Left lung (tissue), 10 donors: Measurements from ENCODE around the gene F10. TPM values are rescaled to one million over a fixed set of nuclear protein-coding genes. Genes with fewer than 3 reads are reported as not detected.

Source experiments
- ATAC-seq: fragments of 200-7000 bp; cut with Tn5 transposase; one replicate; pipeline ENCODE4 v1.9.1; 2020; ENCODE audit warnings: moderate library complexity
- DNase-seq, 4 donors: peaks; one replicate each; pipeline ENCODE4 v3.0.0-alpha.2; 2013 to 2020
- H3K27ac ChIP-seq, 2 donors: fragments of 200-600 bp; sonication (generic) in 1 of 2; one replicate each; pipeline versions ENCODE4 v1.5.0 to v1.8.0; 2020 to 2021
- H3K27me3 ChIP-seq, 2 donors: fragments of 200-600 bp; sonication (generic) in 1 of 2; one replicate each; pipeline versions ENCODE4 v1.5.0 to v1.8.0; 2020 to 2021
- H3K36me3 ChIP-seq, 2 donors: fragments of 200-600 bp; sonication (generic) in 1 of 2; one replicate each; pipeline versions ENCODE4 v1.5.0 to v1.8.0; 2020 to 2021
- H3K4me1 ChIP-seq, 2 donors: fragments of 200-600 bp; one replicate each; pipeline ENCODE4 v1.8.0; 2021
- H3K4me3 ChIP-seq, 2 donors: fragments of 200-600 bp; sonication (generic) in 1 of 2; one replicate each; pipeline versions ENCODE4 v1.5.0 to v1.8.0; 2020 to 2021; ENCODE audit warnings: mild to moderate bottlenecking in 1 of 2
- H3K9me3 ChIP-seq, 2 donors: fragments of 200-600 bp; sonication (generic) in 1 of 2; one replicate each; pipeline versions ENCODE4 v1.5.0 to v1.8.0; 2020 to 2021
- CTCF ChIP-seq, 2 donors: fragments of 200-600 bp; sonication (generic) in 1 of 2; IDR thresholded peaks; one replicate each; pipeline versions ENCODE4 v1.5.0 to v1.8.0; 2021; ENCODE audit warnings: antibody characterized with exemption in 2 of 2
- intact Hi-C, 2 donors: fragments of 100-400 bp; cut with DNase I; formaldehyde crosslinking; loops; one replicate each; pipeline versions ENCODE4 v1.11.2 to v1.14.2; 2022
- polyA plus RNA-seq, 6 donors: library from polyadenylated mRNA; unstranded; fragments of 120-200 nt; gene quantifications; one replicate each; pipeline ENCODE4 v1.2.1, GENCODE V29; 2013; ENCODE audit not compliant: insufficient read length in 6 of 6
- total RNA-seq, 2 donors: library from RNA; stranded (reverse); fragmentation: NEBNext Ultra II Directional; extraction: Animal tissue kit (Norgen Biotek cat#: 25700); gene quantifications; one replicate each; pipeline ENCODE4 v1.2.1, GENCODE V29; 2021
- donor health status: DM: no; HTN: yes; CAD: no.
- donor health status: DM: no; HTN: no; CAD: no.

The F10 gene
- total and polyA plus RNA-seq, 8 donors: 6.2 to 21.8 (median 15.1) TPM

GRCh38 chr13:113153810-113154748 lies 31.5 kb downstream of the F10 start:
- Histone ChIP-seq H3K36me3 (no peaks in the 10 kb centered on the region), H3K27me3 (peaks cover 0 to 25% of the 10 kb centered on the region in 2 donors), H3K4me1 (peaks cover 13 to 26% of the 10 kb centered on the region in 2 donors), H3K27ac (peak overlapping the region; percentile 68 to 77), H3K4me3 (peak overlapping the region; percentile 30 to 39), H3K9me3 (no peaks in the 10 kb centered on the region)
- ATAC-seq (peak; percentile 86), DNase-seq (peak; percentile 63 to 93 (median 79))
- intact Hi-C loops: no loop called here
- TF ChIP-seq CTCF (IDR thresholded peaks at IDR 0.05): no peak

- intact Hi-C loops: no loop called here
- H3K27ac ChIP-seq: no peak overlapping the region
- peaks cover 0 to 30% of the 10 kb centered on the region in 2 donors for H3K27me3 ChIP-seq
- ATAC-seq: no peak
- H3K36me3 ChIP-seq: no peaks in the 10 kb centered on the region
- H3K9me3 ChIP-seq: no peaks in the 10 kb centered on the region
- H3K4me1 ChIP-seq: peaks cover 13 to 26% of the 10 kb centered on the region in 2 donors
- H3K4me3 ChIP-seq: no peak overlapping the region
- DNase-seq: no peak
- TF ChIP-seq CTCF (IDR thresholded peaks at IDR 0.05): no peak
These were observed 32.6 kb downstream of the F10 start for GRCh38 chr13:113155201-113155600.

GRCh38 chr13:113155982-113156655 lies 33.5 kb downstream of the F10 start:
- ATAC-seq: no peak
- TF ChIP-seq CTCF (IDR thresholded peaks at IDR 0.05): no peak
- Histone ChIP-seq H3K4me1 (peaks cover 13 to 26% of the 10 kb centered on the region in 2 donors), H3K4me3 (no peak overlapping the region), H3K9me3 (no peaks in the 10 kb centered on the region), H3K27me3 (peaks cover 3 to 31% of the 10 kb centered on the region in 2 donors), H3K27ac (no peak overlapping the region), H3K36me3 (no peaks in the 10 kb centered on the region)
- no peak for DNase-seq
- intact Hi-C loops: no loop called here

- intact Hi-C loops: no loop called here
- no peak overlapping the region for H3K27ac ChIP-seq
- H3K4me3 ChIP-seq: no peak overlapping the region
- TF ChIP-seq CTCF (IDR thresholded peaks at IDR 0.05): no peak
- H3K36me3 ChIP-seq: no peaks in the 10 kb centered on the region
- peaks cover 7 to 27% of the 10 kb centered on the region in 2 donors for H3K27me3 ChIP-seq
- H3K9me3 ChIP-seq: no peaks in the 10 kb centered on the region
- ATAC-seq (no peak), DNase-seq (no peak)
- peaks cover 10 to 18% of the 10 kb centered on the region in 2 donors for H3K4me1 ChIP-seq
These were observed 34.8 kb downstream of the F10 start for GRCh38 chr13:113157206-113157928.
